GM18870 (cell line): ENCODE data around the gene PFN1.

Source experiments
- ATAC-seq: cut with Tn5 transposase; IDR thresholded peaks from one replicate; pipeline ENCODE4 v1.9.1; 2021; ENCODE audit warnings: moderate library complexity; ENCODE audit not compliant: unreplicated experiment

PFN1 gene

DNA sequence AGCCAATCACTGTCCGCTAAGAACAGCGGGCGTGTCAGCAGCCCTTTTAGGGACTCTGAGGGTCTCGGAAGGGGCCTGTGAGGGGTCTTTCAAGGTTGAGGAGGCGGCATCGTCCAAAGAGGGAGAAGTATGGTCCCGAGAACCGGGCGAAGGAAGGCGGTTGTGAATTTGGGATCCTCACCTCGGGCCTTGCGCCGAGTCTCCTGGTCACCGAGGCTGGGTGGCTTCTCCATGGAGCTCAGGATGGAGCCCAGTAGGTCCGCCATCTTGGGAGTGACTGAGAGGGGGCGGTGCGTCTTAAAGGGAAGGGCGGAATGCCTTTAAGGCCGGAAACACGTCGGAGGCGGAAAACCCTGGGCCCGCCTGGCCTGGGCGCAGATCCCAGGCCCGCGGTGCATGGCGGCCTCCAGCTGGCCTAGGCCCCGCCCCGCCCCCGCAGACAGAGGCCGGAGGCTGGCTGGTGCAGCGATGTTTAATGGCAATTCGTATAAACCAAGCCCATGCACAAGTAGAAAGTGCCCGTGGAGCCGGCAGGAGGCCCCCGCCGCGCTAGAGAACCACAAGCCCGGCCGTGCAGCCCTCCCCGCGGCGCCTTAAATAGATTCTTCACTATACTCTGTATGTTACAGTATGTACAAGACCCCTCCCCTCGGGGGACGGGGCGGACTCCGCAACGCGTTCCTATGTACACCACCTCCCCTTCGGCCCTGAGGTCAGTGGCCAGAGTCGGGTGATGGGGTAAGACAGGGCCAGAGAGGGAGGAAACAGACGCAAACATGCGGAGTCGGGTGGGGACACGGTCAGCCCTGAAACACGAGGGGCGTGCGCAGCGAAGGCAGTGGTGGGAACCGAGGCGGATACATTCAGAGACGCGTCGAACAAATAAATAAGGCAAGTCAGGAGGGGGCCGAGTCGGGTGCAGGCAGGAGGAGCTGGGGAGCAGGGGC, 19.5 kb upstream of the PFN1 start, which contains the start of gene SPAG7:
SPAG7 (minus strand) TSS at position 279 of the 947 bp plus-strand sequence; CDS start at position 266, 13 bp downstream.
- ATAC-seq, result peak; percentile 41

- ATAC-seq, result peak; percentile 84
Measured at GRCh38 chr17:4966844-4967538, 18.7 kb upstream of the PFN1 start.

DNA sequence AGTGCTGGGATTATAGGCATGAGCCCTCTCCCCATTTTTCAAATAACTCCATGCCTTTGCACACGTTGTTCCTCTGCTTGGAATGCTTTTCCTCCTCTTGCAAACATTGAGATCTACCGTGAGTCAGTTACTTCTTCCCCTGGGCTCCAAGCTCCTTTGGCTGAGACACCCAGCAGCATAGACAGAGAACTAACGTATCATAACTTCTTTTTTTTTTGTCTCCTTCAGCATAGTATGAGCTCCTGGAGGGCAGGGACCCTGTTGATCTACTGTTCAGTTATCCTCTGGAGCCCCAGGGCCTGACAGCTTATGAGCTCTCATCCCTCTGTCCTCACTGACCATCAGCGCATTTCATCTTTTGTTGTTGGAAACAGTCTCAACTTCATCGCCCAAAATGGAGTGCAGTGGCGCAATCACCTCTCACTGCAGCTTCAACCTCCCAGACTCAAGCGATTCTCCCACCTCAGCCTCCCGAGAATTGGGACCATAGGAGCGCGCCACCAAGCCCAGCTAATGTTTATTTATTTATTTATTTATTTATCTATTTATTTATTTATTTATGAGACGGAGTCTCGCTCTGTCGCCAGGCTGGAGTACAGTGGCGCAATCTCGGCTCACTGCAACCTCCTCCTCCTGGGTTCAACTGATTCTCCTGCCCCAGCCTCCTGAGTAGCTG, 17.1 kb upstream of the PFN1 start:
- ATAC-seq, result no peak

DNA sequence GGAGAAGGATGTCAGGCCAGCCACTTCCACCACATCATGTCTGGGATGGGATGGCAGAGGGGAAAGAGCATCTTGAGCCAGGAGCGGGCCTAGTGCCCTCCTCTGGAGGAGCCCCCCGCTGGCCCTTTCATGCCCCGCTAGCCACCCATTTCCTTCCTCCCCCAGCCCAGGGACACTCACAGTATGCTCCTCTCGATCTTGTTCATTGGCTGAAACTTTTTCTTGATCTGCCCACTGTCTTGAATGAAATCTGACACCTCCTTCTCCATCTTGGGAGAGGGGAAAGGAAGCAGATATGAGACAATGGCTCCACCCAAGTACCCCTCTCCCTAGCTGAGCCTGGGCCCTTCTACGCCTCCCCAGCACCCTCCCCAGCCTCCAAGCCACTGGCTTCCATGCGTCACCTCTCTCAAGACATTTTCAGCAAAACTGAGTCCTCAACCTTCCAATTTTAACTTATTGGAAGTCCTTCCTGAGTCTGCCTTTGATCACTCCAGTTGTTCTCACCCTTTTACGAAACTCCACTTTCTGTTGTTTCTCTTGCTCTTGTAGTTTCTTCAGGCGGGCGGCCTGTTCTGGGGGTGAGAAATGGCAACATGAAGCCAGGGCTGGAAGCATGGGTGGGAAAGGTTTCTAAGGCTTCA, 12.1 kb upstream of the PFN1 start:
- no peak for ATAC-seq

GRCh38 chr17:4959261-4959965, 11.1 kb upstream of the PFN1 start:
- no peak for ATAC-seq

DNA sequence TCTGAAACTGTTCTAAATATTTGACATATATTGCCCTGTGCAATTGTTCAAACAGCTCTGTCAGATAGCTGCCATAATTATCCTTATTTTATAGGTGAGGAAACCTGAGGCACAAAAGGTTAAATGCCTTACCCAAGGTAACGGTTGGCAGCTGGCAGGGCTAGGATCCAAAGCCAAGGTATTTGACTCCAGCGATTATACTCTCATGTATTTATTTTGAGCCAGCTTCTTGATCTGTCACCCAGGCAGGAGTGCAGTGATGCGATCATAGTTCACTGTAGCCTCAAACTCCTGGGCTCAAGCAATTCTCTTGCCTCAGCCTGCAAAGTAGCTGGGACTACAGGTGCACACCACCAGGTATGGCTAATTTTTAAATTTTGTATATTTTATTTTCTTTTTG, 9.8 kb upstream of the PFN1 start:
- no peak for ATAC-seq

- no peak for ATAC-seq
Measured at GRCh38 chr17:4956493-4957061, 8.2 kb upstream of the PFN1 start.

- ATAC-seq, result no peak
Measured at GRCh38 chr17:4955091-4955490, 6.8 kb upstream of the PFN1 start.

DNA sequence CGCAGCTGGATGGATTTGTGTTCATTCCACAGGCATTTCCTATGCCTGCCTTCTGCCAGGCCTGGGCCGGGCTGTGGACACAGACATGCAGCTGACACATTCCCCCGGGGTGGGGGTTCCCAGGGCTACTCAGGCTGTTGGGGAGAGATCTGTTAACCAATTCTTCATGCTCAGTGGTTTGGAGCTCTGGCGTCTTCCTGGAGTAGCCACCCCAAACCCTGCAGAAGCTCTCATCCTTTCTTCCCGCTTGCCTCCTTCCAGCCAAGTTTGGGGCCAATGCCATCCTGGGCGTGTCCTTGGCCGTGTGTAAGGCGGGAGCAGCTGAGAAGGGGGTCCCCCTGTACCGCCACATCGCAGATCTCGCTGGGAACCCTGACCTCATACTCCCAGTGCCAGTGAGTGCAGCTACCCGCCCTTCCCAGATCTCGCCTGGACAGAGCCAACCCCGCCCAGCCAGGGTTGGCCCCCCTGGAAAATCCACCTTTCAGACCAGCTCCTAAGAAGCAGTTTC, 5.2 kb upstream of the PFN1 start:
- ATAC-seq, result no peak

DNA sequence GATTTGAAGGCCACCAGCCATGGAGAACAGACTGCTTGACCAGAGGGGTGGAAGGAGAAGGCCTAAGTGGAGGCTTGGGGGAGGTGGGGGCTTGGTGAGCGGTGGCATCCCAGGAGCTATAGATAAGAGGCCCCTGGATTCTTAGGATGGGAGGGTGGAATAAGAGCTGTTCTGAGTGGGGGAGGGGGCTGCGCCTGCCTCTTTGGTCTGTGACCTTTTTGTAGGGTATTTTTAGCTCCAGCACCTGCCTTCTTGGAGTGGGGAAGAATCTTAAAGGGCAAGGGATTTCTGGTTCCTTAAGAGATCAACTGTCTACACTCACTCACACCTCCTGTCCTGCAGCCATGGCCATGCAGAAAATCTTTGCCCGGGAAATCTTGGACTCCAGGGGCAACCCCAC, 3.2 kb upstream of the PFN1 start:
- ATAC-seq, result no peak

- ATAC-seq, result no peak
Measured at GRCh38 chr17:4950746-4951204, 2.4 kb upstream of the PFN1 start, which contains the start of gene ENO3. Gene ENO3 (plus strand): TSS chr17:4951119. CDS start chr17:4951830, 711 bp downstream.

DNA sequence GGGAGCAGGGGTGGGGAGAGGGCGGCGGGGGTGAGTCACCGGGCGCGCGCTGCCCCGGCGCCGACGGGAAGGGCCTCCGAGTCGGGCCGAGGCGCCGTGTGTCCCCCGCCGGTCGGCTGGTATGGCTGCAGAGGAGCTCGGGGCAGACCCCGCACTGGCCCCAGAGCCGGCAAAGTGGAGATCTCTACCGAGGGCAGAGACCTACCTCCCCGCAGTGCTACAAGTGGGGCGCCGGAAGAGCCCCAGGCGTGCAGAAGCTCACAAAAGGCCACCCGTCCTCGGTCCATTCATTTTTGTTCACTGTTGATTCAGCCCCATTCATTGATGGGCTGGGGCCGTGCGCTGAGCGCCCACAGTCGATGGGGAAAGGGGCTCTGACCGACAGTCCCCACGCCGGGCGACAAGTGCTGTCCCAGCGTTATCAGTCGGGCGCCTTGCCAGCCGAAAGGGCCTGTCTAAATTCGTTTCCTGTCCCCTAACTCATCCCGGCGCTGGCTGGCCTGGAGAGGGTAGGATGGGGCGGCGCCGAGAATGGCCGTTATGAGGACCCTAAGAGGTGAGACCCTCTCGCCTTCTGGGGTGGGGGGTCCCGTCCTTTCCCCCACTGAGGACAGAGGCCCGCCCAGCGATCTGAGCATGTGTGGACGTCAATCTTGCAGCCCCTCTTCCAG, 1.9 kb upstream of the PFN1 start:
- ATAC-seq, result no peak

DNA sequence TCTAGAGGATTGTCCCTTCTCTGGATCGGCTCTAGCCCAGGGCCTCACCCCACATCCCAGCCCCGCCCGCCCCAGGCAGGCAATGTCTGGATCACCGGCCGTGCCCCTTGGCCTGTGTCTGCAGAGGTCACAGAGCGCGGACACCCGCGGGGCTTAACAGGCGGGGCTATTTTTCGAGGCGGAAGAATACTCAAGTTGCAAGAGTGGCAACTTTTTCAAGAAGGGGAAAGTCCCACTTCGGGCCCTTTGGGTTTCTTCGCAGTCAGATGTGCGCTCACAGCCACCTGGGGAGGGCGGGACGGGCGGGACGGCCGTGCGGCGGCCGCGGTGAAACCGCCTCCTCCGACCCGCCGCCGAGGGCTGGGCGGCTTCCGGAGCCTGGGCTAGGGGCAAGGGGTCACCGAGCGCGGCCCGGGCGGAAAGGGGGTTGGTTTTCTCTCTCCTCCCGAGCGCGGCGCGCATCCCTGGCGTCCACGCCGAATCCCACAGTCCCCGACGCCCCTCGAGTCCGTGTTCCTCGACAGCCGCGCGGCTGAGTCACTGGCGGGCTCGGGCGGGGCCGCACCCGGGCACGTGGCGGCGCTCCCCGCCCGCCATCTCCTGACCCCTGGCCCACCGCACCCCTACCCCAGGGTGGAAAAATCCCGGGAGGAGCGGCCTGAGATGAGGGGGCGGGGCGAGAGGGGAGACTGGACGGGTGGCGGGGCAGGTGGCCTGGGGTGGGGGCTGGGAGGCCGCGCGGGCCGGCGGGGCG, 1.2 kb upstream of the PFN1 start:
- ATAC-seq, result no peak

DNA sequence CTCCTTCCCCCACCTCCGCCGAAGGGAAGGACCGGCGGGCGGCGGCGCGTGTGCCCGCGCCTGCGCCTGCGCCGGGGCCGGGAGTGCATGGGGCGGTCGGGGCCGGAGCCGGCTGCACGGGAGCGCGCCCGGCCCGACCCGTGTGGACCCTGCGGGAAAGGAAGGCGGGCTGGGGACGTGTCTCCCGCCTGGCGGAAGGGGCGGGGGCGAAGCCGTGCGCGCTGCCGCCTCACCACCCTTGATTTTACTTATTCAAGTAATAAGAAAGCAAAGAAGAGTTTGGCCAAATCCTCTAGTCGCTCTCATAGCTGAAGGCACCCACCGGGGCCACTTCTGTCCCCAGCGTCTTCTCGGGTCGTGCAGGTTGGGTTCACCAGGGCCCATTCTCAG, 596 bp upstream of the PFN1 start:
- ATAC-seq, result no peak

GRCh38 chr17:4947411-4948165, 742 bp downstream of the PFN1 start:
- no peak for ATAC-seq

DNA sequence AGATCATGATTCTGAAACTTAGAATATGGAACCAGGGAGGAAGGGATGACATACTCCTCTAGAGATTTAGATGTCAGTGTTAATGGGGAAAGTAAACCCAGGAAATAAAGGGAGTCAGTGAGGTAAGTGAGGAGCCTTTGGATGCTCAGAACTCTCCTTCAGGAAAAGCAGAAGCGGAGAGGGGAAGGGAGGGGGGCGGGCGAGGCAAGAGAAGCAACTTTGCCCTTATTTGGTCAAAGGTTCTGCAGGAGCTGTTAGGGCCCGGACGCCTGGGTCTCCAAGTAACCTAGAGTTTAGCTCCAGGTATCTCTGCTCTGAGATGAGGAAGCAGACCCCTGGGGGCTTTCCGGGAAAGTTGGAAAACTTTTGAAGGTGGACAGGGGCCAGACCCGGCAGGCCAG, 1.3 kb downstream of the PFN1 start:
- ATAC-seq, result no peak

- no peak for ATAC-seq
Measured at GRCh38 chr17:4946312-4946976, 1.9 kb downstream of the PFN1 start.
